ENCODE data around the gene RETREG3.

DNA sequence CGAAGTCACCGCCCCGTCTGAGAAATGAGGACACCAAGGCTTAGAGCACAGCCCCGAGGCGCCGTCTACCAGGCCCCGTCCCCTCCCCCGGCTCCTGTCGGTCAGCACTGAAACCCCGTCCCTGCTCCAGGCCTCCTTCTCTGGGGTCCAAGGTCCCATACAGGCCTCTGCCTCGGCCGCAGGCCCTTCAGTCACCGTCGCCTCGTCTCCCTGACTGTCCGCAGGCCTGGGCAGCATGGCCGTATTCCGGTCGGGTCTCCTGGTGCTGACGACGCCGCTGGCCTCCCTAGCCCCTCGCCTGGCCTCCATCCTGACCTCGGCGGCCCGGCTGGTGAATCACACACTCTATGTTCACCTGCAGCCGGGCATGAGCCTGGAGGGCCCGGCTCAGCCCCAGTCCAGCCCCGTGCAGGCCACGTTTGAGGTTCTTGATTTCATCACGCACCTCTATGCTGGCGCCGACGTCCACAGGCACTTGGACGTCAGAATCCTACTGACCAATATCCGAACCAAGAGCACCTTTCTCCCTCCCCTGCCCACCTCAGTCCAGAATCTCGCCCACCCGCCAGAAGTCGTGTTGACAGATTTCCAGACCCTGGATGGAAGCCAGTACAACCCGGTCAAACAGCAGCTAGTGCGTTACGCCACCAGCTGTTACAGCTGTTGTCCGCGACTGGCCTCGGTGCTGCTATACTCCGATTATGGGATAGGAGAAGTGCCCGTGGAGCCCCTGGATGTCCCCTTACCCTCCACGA lies 46.6 kb downstream of the RETREG3 start:
- TF ChIP-seq, protein P1, sequence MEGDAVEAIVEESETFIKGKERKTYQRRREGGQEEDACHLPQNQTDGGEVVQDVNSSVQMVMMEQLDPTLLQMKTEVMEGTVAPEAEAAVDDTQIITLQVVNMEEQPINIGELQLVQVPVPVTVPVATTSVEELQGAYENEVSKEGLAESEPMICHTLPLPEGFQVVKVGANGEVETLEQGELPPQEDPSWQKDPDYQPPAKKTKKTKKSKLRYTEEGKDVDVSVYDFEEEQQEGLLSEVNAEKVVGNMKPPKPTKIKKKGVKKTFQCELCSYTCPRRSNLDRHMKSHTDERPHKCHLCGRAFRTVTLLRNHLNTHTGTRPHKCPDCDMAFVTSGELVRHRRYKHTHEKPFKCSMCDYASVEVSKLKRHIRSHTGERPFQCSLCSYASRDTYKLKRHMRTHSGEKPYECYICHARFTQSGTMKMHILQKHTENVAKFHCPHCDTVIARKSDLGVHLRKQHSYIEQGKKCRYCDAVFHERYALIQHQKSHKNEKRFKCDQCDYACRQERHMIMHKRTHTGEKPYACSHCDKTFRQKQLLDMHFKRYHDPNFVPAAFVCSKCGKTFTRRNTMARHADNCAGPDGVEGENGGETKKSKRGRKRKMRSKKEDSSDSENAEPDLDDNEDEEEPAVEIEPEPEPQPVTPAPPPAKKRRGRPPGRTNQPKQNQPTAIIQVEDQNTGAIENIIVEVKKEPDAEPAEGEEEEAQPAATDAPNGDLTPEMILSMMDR (IDR thresholded peaks at IDR 0.05): peak in 1 of 7 experiments; percentile 1
- peak in 1 of 3 donors; percentile 12 for TF ChIP-seq POLR2A (IDR thresholded peaks at IDR 0.05)

All from body of pancreas (tissue), 4 donors.